GM19238 (cell line): ENCODE results near the gene DEPDC4.

Experiments used
- DNase-seq: peaks from one replicate; pipeline ENCODE4 v3.0.0; 2011; ENCODE audit warnings: low spot score; ENCODE audit not compliant: insufficient read length

DEPDC4 gene

DNA sequence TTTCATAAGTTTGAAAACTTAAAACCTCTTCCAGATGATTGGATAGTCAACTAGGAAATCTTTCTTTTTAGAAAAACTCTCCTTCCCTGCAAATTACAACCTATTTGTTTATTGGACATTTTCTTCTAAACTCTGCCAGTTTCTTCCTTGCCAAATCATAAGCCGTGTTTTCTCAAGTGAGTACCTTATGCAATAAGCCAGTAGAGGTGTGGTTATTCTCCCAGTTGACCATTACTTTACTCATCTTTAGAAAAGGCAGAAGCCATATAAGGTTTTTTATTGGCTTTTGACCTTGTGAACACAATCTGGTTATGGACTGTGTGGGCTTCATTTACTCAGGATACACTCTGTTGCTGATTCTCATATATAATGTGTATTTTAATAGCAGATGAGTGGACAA lies 51.7 kb downstream of the DEPDC4 start:
- DNase-seq = no peak

DNA sequence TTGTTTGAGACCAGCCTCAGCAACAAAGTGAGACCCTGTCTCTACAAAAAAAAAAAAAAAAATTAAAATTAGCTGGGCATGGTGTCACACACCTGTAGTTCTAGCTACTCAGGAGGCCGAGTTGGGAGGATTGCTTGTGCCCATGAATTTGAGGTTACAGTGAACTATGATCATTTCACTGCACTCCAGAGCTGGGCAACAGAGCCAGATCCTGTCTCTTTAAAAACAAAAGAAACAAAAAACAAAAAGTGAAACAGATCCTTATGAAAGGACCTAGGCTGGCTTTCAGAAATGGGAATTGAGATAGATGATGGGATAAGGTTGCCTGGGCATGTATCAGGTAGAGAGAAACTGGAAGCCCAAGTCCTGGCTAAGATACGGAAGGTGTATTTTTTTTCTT lies 52.4 kb downstream of the DEPDC4 start:
- DNase-seq = no peak

DNA sequence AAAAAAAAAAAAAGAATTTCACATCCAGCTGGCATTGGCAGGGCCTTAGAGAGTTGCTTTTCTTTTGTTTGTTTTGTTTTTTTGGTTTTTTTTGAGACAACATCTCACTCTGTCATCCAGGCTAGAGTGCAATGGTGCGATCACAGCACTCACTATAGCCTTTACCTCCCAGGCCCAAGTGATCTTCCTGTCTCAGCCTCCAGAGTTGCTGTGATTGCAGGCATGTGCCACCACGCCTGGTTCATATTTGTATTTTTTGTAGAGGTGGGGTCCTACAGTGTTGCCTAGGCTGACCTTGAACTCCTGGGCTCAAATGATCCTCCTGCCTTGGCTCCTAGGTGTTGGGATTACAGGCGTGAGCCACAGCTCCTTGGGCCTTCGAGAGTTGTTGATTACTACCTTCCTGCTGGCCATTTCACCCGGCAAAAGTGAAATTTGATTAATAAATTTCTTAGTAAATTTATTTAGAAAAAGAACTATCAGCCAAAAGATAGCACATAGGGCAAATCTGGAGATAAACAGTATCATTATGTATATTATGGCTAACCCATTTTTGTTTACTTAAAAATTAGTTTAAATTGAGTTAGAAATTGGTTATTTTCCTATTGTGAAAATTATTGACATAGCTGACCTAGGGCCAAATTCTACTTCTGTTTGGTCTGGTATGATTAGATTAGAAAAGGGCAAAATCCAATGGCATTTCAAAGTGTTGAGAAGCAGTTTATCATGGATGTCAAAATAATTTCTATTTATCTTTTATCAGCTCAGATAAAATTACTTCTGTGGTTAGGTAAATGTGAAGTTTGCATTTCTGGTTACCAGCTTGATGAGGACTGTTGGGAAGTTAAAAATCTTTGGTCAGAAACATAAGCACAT lies 53.6 kb downstream of the DEPDC4 start:
- DNase-seq = no peak

DNA sequence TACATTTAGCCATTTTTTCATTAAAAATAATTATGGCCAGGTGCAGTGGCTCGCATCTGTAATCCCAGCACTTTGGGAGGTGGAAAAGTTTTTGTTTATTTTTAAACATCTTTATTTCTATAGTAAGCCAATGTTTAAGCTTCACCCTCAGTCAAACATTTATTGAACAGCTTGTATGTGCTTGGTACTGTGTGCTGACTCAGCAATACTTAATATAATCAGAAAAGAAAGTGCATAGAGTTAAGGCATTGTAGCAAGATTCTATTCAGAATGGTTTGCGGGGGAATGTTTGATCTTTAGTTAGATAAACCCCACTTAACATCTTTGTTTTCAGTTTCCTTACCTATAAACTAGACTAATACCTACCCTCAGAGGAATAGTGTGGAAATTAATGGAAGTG lies 55.2 kb downstream of the DEPDC4 start:
- no peak for DNase-seq

DNA sequence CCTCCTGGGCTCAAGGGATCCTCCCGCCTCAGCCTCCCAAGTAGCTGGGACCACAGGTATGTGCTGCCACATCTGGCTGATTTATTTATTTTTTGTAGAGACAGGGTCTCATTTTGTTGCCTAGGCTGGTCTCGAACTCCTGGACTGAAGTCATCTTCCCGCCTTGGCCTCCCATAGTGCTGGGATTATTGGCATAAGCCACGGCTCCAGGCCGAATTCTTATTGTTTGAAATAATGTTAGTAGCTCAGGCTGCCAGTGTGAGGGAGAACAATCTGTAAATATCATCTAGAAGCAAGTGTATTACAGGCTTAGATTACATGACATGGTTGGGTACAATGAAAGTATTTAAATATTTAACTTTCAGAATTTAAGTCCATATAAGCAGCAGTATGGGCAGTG lies 58.0 kb downstream of the DEPDC4 start:
- no peak for DNase-seq

DNA sequence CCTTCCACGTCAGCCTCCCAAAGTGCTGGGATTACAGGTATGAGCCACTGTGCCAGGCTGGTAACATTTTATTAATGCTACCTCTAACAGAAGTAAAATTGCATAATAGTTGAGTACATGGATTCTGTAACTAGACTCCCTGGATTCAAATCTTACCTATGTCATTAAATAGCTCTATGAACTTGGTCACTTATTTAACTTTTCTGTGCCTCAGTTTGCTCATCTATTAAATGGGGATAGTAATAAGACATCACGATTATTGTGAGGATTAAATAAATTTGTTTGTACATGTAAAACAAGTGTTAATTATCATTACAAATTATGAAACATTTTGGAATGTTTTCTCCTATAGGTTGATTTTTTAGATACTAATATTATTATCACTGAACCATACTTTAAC lies 59.6 kb downstream of the DEPDC4 start:
- no peak for DNase-seq

DNA sequence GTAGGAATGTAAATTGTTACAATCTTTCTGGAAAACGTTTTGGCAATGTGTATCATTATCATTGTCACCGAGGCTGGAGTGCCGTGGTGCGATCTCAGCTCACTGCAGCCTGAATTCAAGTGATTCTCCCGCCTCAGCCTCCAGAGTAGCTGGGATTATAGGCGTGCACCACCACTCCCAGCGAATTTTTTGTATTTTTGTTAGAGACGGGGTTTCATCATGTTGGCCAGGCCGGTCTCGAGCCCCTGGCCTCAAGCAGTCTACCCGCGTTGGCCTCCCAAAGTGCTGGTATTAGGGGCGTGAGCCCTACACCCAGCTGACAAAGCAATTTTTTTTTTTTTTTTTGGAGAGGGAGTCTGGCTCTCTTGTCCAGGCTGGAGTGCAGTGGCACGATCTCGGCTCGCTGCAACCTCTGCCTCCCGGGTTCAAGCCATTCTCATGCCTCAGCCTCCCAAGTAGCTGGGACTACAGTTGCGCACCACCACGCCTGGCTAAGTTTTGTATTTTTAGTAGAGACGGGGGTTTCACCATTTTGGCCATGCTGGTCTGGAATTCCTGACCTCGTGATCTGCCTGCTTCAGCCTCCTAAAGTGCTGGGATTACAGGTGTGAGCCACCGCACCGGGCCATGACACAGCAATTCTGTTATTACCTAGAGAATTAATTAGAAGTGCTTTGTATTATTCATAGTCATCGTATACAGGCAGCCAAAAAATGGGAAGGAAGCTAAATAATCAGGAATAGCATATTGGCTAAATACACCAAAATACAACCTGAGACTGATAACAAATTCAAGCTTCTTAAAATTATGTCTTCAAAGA lies 65.1 kb downstream of the DEPDC4 start:
- no peak for DNase-seq

DNA sequence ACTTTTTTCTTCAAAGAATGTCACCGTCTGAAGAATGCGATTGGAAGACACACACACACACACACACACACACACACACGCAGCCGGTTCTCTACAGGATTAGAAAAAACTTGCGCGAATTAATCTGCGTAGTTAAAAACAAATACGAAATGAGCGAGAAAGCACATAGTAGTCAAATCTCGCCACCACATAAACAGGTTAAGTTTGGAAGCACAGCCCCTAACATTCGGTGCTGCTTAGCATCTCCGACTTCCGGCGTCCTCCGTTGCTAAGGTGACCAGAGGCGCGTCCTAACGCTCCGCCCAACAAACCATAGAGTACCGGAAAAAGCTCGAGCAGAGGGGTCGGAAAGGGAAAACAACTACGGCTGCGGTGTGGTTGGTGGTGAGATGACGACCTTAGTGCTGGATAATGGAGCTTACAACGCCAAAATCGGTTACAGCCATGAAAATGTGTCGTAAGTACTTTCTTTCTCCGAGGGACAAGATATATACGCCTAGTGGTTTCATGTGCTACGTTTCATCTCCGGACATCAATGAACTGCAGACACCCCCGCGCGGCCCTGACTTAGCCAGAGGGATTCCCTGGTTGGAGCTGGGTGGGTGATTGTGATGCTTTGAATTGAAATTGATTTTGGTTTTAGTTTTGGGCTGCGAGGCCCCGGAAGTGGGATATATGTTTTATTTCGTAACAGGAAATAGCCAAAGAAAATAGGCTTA lies 66.3 kb downstream of the DEPDC4 start, which contains the start of gene ACTR6:
Gene ACTR6, plus strand, starts transcription at position 353 of the 719 bp plus-strand sequence. Its CDS starts 37 bp downstream, at position 390.
- peak; percentile 74 for DNase-seq

DNA sequence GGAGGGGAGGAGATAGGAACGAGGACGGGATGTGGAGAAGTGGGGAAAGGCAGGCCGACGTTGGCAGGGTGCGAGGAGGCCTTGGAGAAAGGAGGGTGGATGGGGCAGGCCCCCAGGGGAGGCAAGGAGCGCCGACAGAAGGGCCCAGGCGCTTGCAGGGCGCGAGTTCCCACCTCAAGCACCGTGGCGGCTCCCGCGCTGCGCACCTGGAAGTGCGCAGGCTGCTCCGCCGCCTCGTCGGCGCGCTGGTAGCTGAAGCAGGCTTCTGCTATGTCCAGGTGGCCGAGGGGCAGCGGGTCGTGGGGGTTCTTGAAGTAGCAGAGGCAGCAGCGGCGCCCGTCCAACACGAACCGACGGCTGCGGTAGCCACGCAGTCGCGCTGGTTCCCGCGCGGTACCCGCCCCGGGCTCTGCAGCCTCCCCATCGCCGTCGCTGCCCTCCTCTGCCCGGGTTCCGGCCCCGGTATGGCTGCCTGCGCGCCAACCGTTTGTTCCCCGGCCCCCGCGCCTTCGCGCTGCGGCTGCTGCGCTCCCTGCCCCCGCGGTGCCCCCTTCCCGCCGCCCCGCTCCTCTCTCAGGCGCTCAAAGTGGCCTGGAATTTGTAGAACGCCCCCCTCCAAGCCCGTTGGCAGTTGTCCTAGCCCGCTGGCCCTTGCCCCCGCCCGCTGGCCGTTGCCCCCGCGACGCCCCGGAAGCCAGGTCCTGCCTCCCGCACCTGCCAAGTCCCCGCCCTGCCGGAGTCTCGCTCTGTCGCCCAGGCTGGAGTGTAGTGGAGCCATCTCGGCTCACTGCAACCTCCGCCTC lies 67.3 kb downstream of the DEPDC4 start:
- DNase-seq = peak; percentile 72

DNA sequence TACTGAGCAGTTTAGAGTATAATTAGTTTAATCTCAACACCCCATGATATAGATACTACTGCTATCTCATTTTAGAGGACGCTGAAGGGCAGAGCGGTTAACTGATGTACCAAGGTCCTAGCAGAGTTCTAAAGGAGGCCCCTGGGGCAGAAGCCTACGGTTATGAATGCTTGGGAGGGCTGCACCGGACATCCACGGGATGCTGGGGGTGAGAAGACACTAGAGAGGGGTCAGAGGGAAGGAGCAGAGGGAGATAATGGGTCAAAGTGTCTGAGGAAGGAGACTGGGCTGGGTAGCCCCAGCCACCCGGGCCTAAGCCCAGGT lies 67.9 kb downstream of the DEPDC4 start:
- no peak for DNase-seq

DNA sequence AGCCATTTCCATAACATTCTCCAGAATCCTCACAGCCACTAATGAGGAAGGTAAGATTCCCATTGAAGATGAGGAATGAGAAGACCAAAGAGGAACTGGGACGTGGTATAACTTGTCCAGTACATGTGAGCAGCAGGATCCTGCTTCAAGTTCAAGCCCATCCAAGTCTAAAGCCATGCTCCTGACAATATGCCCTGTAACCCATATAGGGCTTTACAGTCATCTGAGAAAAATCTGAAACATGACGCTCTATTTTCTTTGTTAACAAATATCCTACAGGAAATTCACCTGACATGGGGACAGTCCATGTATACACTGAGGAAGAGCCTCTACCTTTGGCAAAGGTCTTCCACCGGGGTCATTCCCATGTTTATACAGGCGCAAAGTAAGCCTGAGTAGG lies 69.4 kb downstream of the DEPDC4 start:
- no peak for DNase-seq

DNA sequence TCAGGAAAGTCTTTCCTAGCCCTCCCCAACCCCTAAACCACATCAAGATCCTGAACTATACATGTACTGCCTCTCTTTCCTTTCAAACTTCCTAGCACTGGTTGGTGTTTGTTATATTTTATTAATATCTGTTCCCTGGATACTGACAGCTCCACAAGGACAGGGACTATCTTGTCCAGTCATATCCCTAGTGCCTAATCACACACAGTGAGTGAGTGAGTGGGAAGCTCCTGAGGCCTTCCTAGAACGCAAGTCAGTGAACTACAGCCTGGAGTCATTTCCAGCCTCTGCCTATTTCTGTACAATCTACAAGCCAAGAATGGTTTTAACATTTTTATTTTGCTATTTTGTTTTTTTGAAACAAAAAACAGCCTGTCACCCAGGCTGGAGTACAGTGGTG lies 73.8 kb downstream of the DEPDC4 start:
- DNase-seq = no peak
